ENCODE measurements around the gene PPP6R1. TPM values are rescaled to one million over a fixed set of nuclear protein-coding genes. Genes with fewer than 3 reads are reported as not detected.
"Not testable (repeated sequence)": the region's sequence is repeated elsewhere in the genome, so short reads cannot be mapped to it uniquely, and the experiment has no call there.

PPP6R1 gene
- total and polyA plus RNA-seq, 11 donors, result 28.6 to 60.4 (median 41.1) TPM

GRCh38 chr19:55202199-55202598 lies 56.6 kb downstream of the PPP6R1 start:
- TF ChIP-seq CTCF (IDR thresholded peaks at IDR 0.05), result peak in 1 of 12 donors; percentile 16
- H3K4me1 ChIP-seq; H3K9me3 ChIP-seq; H3K27ac ChIP-seq; H3K36me3 ChIP-seq; H3K27me3 ChIP-seq; H3K4me3 ChIP-seq; intact Hi-C loops (cut with DNase I); ATAC-seq: not testable (repeated sequence)
- WGBS, 4 donors, result 64 to 79% (median 69%) methylated on average over 7 to 10 of the region's 10 CpGs
- DNase-seq, result peak in 1 of 5 donors; percentile 42

- intact Hi-C loops (cut with DNase I), result no loop called here
- H3K27me3 ChIP-seq, result no peaks in the 10 kb centered on the region
- ATAC-seq (no peak), DNase-seq (peak in 1 of 5 donors; percentile 28)
- 51 to 67% (median 62%) methylated on average over 3 to 5 of the region's 5 CpGs for WGBS, 4 donors
- H3K4me3 ChIP-seq, result no peak overlapping the region
- no peak for TF ChIP-seq CTCF (IDR thresholded peaks at IDR 0.05)
- TF ChIP-seq POLR2A (IDR thresholded peaks at IDR 0.05), result no peak
- H3K36me3 ChIP-seq, result no peaks in the 10 kb centered on the region
- no peaks in the 10 kb centered on the region for H3K9me3 ChIP-seq
- no peak overlapping the region for H3K27ac ChIP-seq
- H3K4me1 ChIP-seq, result no peaks in the 10 kb centered on the region
Measured at GRCh38 chr19:55199620-55200204, 59.1 kb downstream of the PPP6R1 start.

- H3K4me1 ChIP-seq, result no peaks in the 10 kb centered on the region
- no peaks in the 10 kb centered on the region for H3K36me3 ChIP-seq
- intact Hi-C loops (cut with DNase I), result no loop called here
- 52 to 59% (median 56%) methylated on average over 4 to 5 of the region's 5 CpGs for WGBS, 4 donors
- no peak for TF ChIP-seq CTCF (IDR thresholded peaks at IDR 0.05)
- TF ChIP-seq POLR2A (IDR thresholded peaks at IDR 0.05), result no peak
- H3K4me3 ChIP-seq, result no peak overlapping the region
- no peaks in the 10 kb centered on the region for H3K9me3 ChIP-seq
- DNase-seq, result peak in 1 of 5 donors; percentile 10
- no peaks in the 10 kb centered on the region for H3K27me3 ChIP-seq
- no peak overlapping the region for H3K27ac ChIP-seq
- no peak for ATAC-seq
Measured at GRCh38 chr19:55198651-55199050, 60.2 kb downstream of the PPP6R1 start.

- no peaks in the 10 kb centered on the region for H3K9me3 ChIP-seq
- no peak for DNase-seq
- intact Hi-C loops (cut with DNase I), result no loop called here
- H3K4me1 ChIP-seq, result no peaks in the 10 kb centered on the region
- H3K36me3 ChIP-seq, result no peaks in the 10 kb centered on the region
- 62 to 68% (median 66%) methylated on average over 4 of the region's 4 CpGs for WGBS, 4 donors
- no peak overlapping the region for H3K27ac ChIP-seq
- H3K27me3 ChIP-seq, result no peaks in the 10 kb centered on the region
- H3K4me3 ChIP-seq, result no peak overlapping the region
- TF ChIP-seq CTCF (IDR thresholded peaks at IDR 0.05) (no peak), POLR2A (IDR thresholded peaks at IDR 0.05) (no peak)
- no peak for ATAC-seq
Measured at GRCh38 chr19:55197528-55197927, 61.3 kb downstream of the PPP6R1 start.
